Ovary (tissue), 9 donors: ENCODE measurements around the gene NOL3. TPM values are rescaled to one million over a fixed set of nuclear protein-coding genes. Genes with fewer than 3 reads are reported as not detected.

Source experiments
- DNase-seq, 5 donors: peaks; one replicate each; pipeline ENCODE4 v3.0.0-alpha.2; 2019 to 2020
- H3K27ac ChIP-seq, 2 donors: fragments of 200-600 bp; one replicate each; pipeline versions ENCODE4 v1.5.1 to v1.8.0; 2019 to 2022
- H3K27me3 ChIP-seq: fragments of 200-600 bp; one replicate; pipeline ENCODE4 v1.8.0; 2022
- H3K36me3 ChIP-seq: fragments of 200-600 bp; sonication (generic); one replicate; pipeline ENCODE4 v1.5.1; 2019
- H3K4me1 ChIP-seq: one replicate; pipeline ENCODE4 v1.8.1; 2013; ENCODE audit warnings: mild to moderate bottlenecking, moderate library complexity; ENCODE audit not compliant: insufficient read depth
- H3K4me3 ChIP-seq: fragments of 200-600 bp; sonication (generic); one replicate; pipeline ENCODE4 v1.5.1; 2017
- H3K9me3 ChIP-seq, 2 donors: fragments of 200-600 bp in 1 of 2; sonication (generic) in 1 of 2; one replicate each; pipeline versions ENCODE4 v1.5.1 to v1.8.1; 2013 to 2019; ENCODE audit warnings: mild to moderate bottlenecking in 1 of 2, moderate library complexity in 1 of 2
- EP300 ChIP-seq: sonication (generic); formaldehyde crosslinking; IDR thresholded peaks from one replicate; pipeline ENCODE4 v1.6.1; 2017; ENCODE audit warnings: antibody characterized with exemption
- POLR2A ChIP-seq: fragments of 450-650 bp; IDR thresholded peaks from one replicate; pipeline ENCODE4 v1.6.1; 2017; ENCODE audit warnings: antibody characterized with exemption, mild to moderate bottlenecking, moderate library complexity
- WGBS, 3 donors: extraction: QIAGEN DNeasy Blood & Tissue Kit in 1 of 3; methylation state at CpG; one replicate each; pipeline versions ENCODE4 v1.1.5 to v1.1.7; 2013 to 2017; 5-methylcytosine and 5-hydroxymethylcytosine counted together
- intact Hi-C, 4 donors: fragments of 100-400 bp; cut with DNase I; formaldehyde crosslinking; loops; one replicate each; pipeline versions ENCODE4 v1.11.0 to v1.15.1; 2022 to 2023
- polyA plus RNA-seq, 2 donors: library from polyadenylated mRNA; stranded (reverse); fragments of 200-250 nt in 1 of 2; fragments of 350-450 nt in 1 of 2; fragmentation: Illumina TruSeq in 1 of 2; extraction: RNeasy Lipid Tissue Mini Kit (QIAGEN cat#74804) in 1 of 2; gene quantifications; one replicate each; pipeline ENCODE4 v1.2.3, GENCODE V29; 2013 to 2014
- total RNA-seq, 7 donors: library from RNA; depleted of rRNA in 2 of 7; stranded (reverse); fragments of >200 nt in 2 of 7; fragmentation: NEBNext Ultra II Directional in 3 of 7; extraction: Animal tissue kit (Norgen Biotek cat#: 25700) in 3 of 7; gene quantifications; one replicate each; pipeline versions ENCODE4 v1.1.0 to v1.2.4, GENCODE V29; 2016 to 2023
- TF ChIP-seq, protein P1 (sequence below), 3 donors: fragments of 450-650 bp in 2 of 3; fragments of 200-600 bp in 1 of 3; IDR thresholded peaks; one replicate each; pipeline versions ENCODE4 v1.5.1 to v1.8.0; 2016 to 2022; ENCODE audit warnings: antibody characterized with exemption in 3 of 3, mild to moderate bottlenecking in 1 of 3
- donor health status: DM: no; HTN: no; CAD: no; lungs with moderate emphysema.
- donor health status: DM: no; HTN: no; CAD: no.
- donor health status: Bipolar disorder and iron deficiency.
- donor health status: DM: yes; HTN: yes; CAD: no.
- donor health status: DM: no; HTN: no; CAD: no.
- donor health status: DM: yes; HTN: yes; CAD: no.

Gene NOL3
- total and polyA plus RNA-seq, 9 donors: 14.1 to 31.7 (median 21.4) TPM

DNA sequence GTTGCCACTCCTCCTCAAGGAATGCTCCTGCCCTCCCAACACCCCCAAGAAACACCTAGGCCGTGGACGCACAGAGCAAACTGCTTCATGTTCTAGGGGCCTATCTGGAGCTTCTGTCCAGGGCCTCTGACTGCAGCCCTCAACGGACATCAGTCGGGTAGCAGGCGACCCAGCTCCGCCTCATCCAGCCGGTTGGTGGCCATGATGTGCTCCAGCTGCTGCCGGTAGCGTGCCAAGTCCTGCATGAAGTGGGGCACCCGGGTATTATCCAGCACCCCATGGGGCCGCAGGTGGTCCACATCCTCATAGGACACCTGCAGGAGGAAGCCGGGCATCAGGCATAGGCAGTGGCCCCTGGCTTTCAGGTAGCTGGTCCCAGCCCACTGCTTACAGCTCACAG lies 6.3 kb downstream of the NOL3 start:
- no peak for TF ChIP-seq EP300
- no peak for TF ChIP-seq POLR2A
- TF ChIP-seq, protein P1, sequence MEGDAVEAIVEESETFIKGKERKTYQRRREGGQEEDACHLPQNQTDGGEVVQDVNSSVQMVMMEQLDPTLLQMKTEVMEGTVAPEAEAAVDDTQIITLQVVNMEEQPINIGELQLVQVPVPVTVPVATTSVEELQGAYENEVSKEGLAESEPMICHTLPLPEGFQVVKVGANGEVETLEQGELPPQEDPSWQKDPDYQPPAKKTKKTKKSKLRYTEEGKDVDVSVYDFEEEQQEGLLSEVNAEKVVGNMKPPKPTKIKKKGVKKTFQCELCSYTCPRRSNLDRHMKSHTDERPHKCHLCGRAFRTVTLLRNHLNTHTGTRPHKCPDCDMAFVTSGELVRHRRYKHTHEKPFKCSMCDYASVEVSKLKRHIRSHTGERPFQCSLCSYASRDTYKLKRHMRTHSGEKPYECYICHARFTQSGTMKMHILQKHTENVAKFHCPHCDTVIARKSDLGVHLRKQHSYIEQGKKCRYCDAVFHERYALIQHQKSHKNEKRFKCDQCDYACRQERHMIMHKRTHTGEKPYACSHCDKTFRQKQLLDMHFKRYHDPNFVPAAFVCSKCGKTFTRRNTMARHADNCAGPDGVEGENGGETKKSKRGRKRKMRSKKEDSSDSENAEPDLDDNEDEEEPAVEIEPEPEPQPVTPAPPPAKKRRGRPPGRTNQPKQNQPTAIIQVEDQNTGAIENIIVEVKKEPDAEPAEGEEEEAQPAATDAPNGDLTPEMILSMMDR (IDR thresholded peaks at IDR 0.05): no peak
- Histone ChIP-seq H3K36me3 (no peaks in the 10 kb centered on the region), H3K9me3 (no peaks in the 10 kb centered on the region), H3K4me1 (peaks cover 4% of the 10 kb centered on the region), H3K27me3 (no peaks in the 10 kb centered on the region), H3K27ac (no peak overlapping the region), H3K4me3 (no peak overlapping the region)
- peak in 3 of 5 donors; percentile 36 to 50 (median 40) for DNase-seq
- intact Hi-C loops: no loop called here
- 79 to 90% (median 79%) methylated on average over 7 to 12 of the region's 12 CpGs for WGBS, 3 donors

DNA sequence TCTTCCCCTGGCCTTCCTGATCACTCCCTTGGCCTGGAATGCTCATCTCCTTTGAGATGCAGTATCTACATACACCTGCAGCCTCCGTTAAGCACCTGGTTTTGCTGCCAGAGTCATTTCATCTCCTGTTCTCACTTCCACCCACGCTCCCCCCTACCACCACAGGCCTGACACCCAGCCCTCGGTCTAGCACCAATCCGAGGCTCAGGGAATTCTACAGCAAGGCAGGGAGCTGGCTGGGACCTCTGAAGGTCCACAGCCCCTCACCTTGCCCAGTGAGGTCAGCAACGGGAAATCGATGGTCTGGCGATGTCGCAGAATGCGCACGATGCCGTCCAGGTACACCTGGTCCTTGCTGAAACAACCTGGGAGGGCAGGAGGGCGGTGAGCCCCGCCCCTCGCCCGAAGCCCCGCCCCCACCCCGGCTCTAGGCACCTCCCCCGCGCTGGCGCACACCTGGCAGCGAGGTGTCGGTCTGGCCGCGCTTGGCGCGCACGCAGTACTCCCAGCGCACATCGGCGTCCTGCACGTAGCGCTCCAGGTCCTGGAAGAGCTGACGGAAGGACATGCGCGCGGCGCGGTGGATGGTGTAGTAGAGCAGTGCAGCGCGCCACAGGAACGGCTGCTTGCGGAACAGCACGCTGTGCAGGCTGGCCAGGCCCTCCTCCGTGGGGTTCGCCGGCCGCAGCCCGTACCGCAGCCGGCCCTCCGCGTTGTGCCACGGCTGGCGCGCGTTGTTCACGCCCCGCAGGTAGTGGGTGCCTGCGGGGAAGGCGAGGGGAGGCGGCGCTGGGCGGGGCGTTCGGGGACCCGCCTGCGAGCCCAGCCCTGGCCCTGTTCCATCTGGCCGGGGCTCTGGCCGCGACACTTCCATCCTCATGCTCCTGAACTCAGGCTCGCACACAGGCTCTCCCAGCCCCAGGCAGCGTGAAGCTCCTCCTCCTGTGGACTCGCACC lies 7.7 kb downstream of the NOL3 start:
- Histone ChIP-seq H3K27me3 (no peaks in the 10 kb centered on the region), H3K4me3 (peak overlapping the region; percentile 32), H3K36me3 (no peaks in the 10 kb centered on the region), H3K27ac (peak overlapping the region in 1 of 2 donors; percentile 29), H3K4me1 (peaks cover 4% of the 10 kb centered on the region), H3K9me3 (no peaks in the 10 kb centered on the region)
- TF ChIP-seq EP300 (no peak), POLR2A (no peak)
- TF ChIP-seq, protein P1 (IDR thresholded peaks at IDR 0.05): peak in 1 of 3 donors; percentile 31
- 5 to 10% (median 10%) methylated on average over 36 to 73 of the region's 73 CpGs for WGBS, 3 donors
- peak in 4 of 5 donors; percentile 60 to 74 (median 68) for DNase-seq
- intact Hi-C loops: no loop called here

DNA sequence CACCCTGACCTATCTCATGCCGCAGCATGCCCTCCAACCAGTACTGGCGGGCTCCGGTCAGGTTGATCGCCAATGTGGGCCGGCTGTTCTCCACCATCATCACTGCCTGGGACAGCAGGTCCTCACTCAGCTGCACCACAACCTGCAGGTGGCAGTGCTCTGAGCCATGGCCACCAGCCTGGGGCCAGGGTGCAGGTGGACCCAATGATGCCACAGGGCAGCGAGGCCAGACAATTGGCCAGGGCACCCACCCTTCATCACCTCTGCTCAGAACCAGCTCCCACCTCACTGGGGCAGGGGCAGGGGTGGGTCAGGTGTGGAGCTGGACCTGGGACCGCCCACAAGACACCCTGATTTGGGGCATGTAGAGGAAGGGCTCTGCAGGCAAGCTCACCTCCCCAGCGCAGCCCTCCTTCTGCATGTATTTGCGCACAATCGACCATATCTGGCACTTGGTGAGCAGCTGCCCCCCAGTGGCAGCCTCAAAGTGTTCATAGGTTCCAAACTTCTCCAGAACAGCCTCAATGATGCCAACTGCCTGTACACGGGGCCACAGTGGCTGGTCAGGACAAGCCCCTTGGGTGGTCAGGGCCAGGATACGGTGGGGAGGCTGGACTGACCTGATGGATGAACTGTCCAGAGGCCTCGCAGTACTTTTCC lies 9.2 kb downstream of the NOL3 start:
- TF ChIP-seq, protein P1 (IDR thresholded peaks at IDR 0.05): no peak
- no peak for TF ChIP-seq EP300
- no peak for TF ChIP-seq POLR2A
- no peaks in the 10 kb centered on the region for H3K36me3 ChIP-seq
- H3K27me3 ChIP-seq: no peaks in the 10 kb centered on the region
- peak in 2 of 5 donors; percentile 39 to 44 for DNase-seq
- intact Hi-C loops: loop anchor here in 1 of 4 donors (10.0 kb wide), 1 partner anchor 205 kb away; no protein-coding TSS in a partner anchor
- WGBS, 3 donors: 88 to 96% (median 88%) methylated on average over 13 of the region's 13 CpGs
- no peaks in the 10 kb centered on the region for H3K9me3 ChIP-seq
- no peak overlapping the region for H3K4me3 ChIP-seq
- no peak overlapping the region for H3K27ac ChIP-seq
- H3K4me1 ChIP-seq: peaks cover 2% of the 10 kb centered on the region

DNA sequence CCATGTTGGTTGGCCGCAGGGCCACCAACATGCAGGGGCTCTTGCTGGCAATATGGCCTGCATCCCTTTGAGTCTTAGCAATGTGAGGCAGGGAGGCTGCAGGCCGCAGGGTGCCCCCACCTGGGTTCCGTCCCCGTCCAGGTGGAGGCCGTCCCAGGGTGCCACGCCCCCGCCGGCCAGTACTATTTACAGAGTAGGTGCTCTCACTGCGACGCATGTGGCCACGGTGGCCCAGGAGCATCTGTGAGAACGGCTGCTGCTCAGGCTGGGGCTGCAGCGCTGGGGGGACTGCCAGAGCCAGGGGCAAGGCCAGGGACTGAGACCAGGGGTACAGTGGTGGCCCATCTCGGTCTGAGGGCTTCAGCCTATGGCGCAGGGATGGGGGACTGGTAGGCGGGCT lies 9.8 kb downstream of the NOL3 start:
- H3K27ac ChIP-seq: no peak overlapping the region

More for the DNA sequence above, 9.8 kb downstream of the NOL3 start:
- intact Hi-C loops: loop anchor here in 1 of 4 donors (10.0 kb wide), 1 partner anchor 205 kb away; no protein-coding TSS in a partner anchor
- no peaks in the 10 kb centered on the region for H3K9me3 ChIP-seq
- H3K4me3 ChIP-seq: no peak overlapping the region
- peaks cover 4% of the 10 kb centered on the region for H3K4me1 ChIP-seq
- H3K36me3 ChIP-seq: no peaks in the 10 kb centered on the region
- H3K27me3 ChIP-seq: no peaks in the 10 kb centered on the region
- WGBS, 3 donors: 90 to 100% (median 92%) methylated on average over 12 to 16 of the region's 16 CpGs
- TF ChIP-seq, protein P1 (IDR thresholded peaks at IDR 0.05): no peak
- no peak for TF ChIP-seq EP300
- no peak for TF ChIP-seq POLR2A
- DNase-seq: peak in 2 of 5 donors; percentile 44 to 49
